Measurements from ENCODE around the gene MYO3B.
A peak's percentile ranks its signal among the peaks of the same experiment; 100 is the strongest.
"Not testable (repeated sequence)": the region's sequence is repeated elsewhere in the genome, so short reads cannot be mapped to it uniquely, and the experiment has no call there.

The MYO3B gene

DNA sequence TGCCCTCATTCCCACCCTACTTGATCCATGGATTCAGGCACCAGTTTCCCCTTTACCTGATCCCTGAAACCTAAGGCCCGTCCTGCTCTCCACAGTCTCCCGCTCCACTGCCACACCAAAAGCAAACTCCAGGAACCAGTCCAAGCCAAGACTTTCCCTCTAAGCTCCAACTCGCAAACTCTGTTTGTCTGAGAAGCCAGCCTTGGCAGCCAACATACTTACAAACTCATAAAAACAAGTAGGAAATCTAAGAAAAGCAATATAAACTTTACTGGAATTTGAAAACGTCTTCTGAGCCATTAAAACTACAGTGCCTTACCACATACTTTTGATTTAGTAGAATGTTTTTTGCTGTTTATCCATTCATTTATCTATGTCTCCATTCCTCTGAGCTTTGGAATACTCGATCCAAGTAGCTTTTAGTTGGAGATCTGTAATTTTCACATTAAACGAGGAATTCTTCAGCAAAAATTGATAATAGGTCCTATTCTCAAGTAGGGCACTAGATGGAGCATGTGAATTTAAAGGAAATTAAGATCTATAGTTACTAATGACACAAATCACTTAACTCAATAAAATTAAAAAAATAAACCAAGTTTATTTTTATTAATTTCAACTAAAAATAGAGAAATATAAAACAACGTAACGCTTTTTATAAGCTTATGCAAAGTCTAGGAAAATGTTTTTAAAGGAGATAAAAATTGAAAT, 199.7 kb downstream of the MYO3B start:
- DNase-seq: peak; percentile 18

DNA sequence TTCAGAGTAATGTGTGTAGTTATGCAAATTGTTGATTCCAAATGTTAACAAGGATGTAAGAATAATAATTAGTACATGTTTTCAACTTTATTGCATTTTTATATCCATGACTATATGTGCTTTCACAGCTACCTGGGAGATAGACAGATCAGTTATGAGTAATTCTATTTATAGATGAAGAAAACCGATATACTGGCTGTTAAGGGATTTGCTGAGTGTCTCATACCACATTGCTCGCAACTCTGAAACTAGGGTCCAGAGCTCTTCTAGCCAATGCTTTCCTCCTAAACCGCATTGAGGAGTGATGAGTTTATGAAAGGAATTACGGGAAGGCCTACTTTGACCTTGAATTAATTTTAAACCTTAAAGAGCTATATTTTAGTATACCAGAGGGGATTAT, 202.3 kb downstream of the MYO3B start:
- no peak for DNase-seq

DNA sequence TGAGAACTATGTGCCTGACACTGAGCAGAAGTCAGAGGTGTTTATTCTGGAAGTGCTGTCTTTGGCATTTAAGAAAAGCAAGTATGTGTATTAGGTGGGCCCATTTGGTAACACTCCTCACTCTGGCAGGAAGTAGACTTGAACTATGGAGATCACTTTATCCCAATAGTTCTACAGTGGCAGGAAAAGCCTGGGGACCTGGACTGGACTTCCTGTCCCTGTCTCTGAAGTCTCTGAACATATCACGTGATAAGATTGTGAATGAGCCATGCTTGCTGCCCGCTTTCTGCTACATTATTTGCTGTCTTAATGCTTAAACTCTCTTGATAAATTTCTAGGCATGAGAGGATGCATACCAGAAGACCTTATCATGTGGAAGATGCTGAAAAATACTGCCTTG, 203.7 kb downstream of the MYO3B start:
- DNase-seq: no peak

- no peak for DNase-seq
These were observed 208.6 kb downstream of the MYO3B start for GRCh38 chr2:170386554-170386953.

GRCh38 chr2:170391018-170391417, 213.1 kb downstream of the MYO3B start:
- DNase-seq: no peak

- DNase-seq: no peak
These were observed 213.8 kb downstream of the MYO3B start for GRCh38 chr2:170391697-170392096.

DNA sequence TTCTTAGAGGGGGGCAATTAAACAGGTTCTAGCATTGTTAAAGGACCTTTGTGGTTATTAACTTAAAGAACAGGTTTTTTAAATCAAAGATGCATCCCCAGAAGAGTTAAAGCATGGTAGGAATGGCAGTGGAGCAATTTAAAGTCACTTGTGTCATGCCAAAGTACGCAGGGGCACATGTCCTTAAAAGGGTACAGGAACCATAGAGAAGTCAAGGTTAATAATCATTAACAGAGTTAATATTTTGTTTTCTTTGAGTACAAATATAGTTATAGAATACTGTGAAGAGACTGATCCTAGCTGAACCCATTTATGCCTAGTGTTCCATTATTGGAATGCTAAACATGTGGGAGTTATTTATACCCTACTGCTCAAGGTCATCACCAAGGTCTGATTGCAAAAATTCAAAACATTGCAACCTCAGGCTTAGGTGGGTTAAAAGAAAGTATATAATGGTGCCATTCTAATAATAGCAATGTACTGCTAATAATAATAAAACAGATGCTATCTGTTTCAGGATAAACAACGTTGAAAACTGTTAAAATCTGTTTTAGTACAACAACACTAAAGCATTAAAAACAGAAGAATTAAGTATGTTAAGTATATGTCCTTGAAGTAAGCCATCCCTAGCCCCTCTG, 216.0 kb downstream of the MYO3B start:
- no peak for DNase-seq

- DNase-seq: no peak
These were observed 216.9 kb downstream of the MYO3B start for GRCh38 chr2:170394641-170395387.

- DNase-seq: peak; percentile 63
These were observed 219.0 kb downstream of the MYO3B start for GRCh38 chr2:170396799-170397459.

GRCh38 chr2:170401187-170401586, 223.2 kb downstream of the MYO3B start:
- no peak for DNase-seq

GRCh38 chr2:170404846-170405245, 226.9 kb downstream of the MYO3B start:
- DNase-seq: no peak

- no peak for DNase-seq
These were observed 227.4 kb downstream of the MYO3B start for GRCh38 chr2:170405326-170405725.

DNA sequence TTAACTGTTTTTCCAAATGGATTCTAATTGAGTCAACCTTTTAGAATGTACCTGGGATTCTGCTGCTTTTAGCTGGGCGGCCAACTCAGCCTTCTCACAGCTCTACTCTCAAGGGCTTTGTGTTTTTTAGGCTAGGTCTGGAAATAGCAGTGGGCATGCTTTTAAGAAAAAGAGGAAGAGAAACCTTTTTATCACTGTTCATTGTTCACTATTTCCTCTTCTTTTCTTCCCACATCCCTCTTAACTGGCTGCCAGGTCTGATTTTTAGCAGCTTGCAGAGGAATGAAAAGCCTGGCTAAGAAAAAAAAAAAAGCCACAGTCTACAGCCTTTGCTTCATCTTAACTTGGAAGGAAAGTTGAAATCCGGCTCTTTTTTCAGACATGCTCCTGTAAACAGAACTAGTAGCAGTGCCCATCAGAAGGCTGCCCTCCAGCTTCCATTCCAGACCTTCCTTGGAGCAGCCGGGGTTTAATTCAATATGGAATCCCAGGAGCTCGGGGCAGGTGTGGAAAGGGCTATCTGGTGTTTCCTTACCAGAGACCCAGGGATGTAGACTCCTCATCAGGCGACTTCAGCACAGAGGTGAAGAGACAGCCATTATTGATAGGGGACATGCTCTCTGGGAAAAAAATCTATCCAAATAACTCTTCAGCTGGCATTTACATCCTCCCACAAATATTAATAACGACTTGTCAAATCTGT, 230.7 kb downstream of the MYO3B start:
- DNase-seq: no peak

- peak; percentile 65 for DNase-seq
These were observed 231.2 kb downstream of the MYO3B start for GRCh38 chr2:170409164-170409535.

- peak; percentile 9 for DNase-seq
These were observed 233.7 kb downstream of the MYO3B start for GRCh38 chr2:170411660-170412059.

- no peak for DNase-seq
These were observed 243.2 kb downstream of the MYO3B start for GRCh38 chr2:170420961-170421687.

DNA sequence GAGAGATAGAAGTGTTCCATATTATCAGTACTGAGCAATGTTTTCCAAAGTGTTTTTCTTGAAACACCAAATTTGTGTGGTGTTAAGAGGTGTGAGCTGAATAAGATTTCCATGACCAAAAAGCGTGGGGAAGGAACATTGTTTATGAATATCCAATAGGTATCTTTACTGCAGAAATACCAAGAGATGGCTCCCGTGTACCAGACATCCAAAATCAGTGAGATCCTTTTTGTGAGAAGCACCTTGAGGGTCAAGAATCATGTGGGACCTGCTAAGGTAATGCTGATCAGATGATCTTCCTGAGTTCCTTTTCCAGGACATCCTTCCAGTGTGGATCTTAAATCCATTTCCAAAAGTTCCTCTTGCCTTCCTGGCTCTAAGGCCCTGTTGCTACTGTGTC, 246.0 kb downstream of the MYO3B start:
- no peak for DNase-seq

- no peak for DNase-seq
These were observed 247.4 kb downstream of the MYO3B start for GRCh38 chr2:170425281-170425751.

GRCh38 chr2:170428868-170429267, 250.9 kb downstream of the MYO3B start:
- no peak for DNase-seq

DNA sequence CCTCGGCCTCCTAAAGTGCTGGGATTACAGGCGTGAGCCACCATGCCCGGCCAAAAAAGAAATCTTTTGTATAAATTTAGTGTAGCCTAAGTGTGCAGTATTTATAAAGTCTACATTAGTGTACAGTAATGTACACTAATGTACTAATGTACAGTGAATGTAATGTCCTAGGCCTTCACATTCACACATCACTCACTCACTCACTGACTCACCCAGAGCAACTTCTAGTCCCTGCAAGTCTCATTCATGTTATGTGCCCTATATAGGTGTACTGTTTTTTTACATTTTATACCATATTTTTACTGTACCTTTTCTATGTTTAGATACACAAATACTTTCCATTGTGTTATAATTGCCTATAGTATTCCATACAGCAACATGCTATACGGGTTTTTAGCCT, 254.9 kb downstream of the MYO3B start:
- DNase-seq: no peak

GRCh38 chr2:170433448-170433847, 255.5 kb downstream of the MYO3B start:
- DNase-seq: no peak

DNA sequence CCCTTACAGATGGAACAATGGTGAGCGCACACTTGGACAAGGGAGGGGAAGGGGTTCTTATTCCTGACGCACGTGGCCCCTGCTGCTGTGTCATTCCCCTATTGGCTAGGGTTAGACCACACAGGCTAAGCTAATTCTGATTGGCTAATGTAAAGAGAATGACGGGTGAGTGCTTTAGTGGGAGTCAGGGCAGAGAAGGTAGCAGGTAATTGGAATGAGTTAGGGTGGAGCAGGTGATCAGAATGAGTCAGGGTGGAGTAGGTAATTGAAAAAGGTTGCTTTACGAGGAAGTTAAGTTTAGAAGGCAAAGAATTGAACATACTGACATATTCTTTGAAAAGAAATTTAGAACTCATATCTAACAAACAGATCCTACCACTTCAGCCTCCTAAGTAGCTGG, 256.4 kb downstream of the MYO3B start:
- not testable (repeated sequence) for DNase-seq
